ENCODE data around the gene MKNK2.

MKNK2 gene

GRCh38 chr19:2076526-2076944, 25.5 kb upstream of the MKNK2 start:
- TF ChIP-seq CTCF (conservative IDR thresholded peaks at IDR 0.05; ENCODE audit: low read depth, low read length) = no peak
- H4K20me1 ChIP-seq (ENCODE audit: insufficient read depth) = no peaks in the 10 kb centered on the region
- no peak overlapping the region for H3K4me2 ChIP-seq
- peaks cover 4% of the 10 kb centered on the region for H3K4me1 ChIP-seq (ENCODE audit: low read depth, poor library complexity, severe bottlenecking)
- H3K27ac ChIP-seq = no peak overlapping the region
- H3K27me3 ChIP-seq (ENCODE audit: insufficient read depth, low read depth) = no peaks in the 10 kb centered on the region
- H3K4me3 ChIP-seq (IDR thresholded peaks at IDR 0.05; ENCODE audit: insufficient read depth, low read depth, low read length) = no peak overlapping the region
- peaks cover 4% of the 10 kb centered on the region; the same call in 1 of the 2 replicates for H3K79me2 ChIP-seq (ENCODE audit: insufficient read depth, low read depth)
- no peak overlapping the region for H2AFZ ChIP-seq (ENCODE audit: low read depth)
- 0 out of 2 replicates have a peak, but pooled peaks cover 5% of the 10 kb centered on the region for H3K36me3 ChIP-seq (ENCODE audit: insufficient read depth)
- no peak overlapping the region for H3K9ac ChIP-seq

GRCh38 chr19:2072757-2073551, 21.9 kb upstream of the MKNK2 start:
- no peak overlapping the region for H3K4me3 ChIP-seq (IDR thresholded peaks at IDR 0.05; ENCODE audit: insufficient read depth, low read depth, low read length)
- H3K79me2 ChIP-seq (ENCODE audit: insufficient read depth, low read depth) = no peaks in the 10 kb centered on the region
- no peak overlapping the region for H3K27ac ChIP-seq
- no peak overlapping the region for H2AFZ ChIP-seq (ENCODE audit: low read depth)
- TF ChIP-seq CTCF (conservative IDR thresholded peaks at IDR 0.05; ENCODE audit: low read depth, low read length) = no peak
- H3K4me2 ChIP-seq = no peak overlapping the region
- no peak overlapping the region for H3K9ac ChIP-seq
- H3K4me1 ChIP-seq (ENCODE audit: low read depth, poor library complexity, severe bottlenecking) = no peaks in the 10 kb centered on the region
- H4K20me1 ChIP-seq (ENCODE audit: insufficient read depth) = no peaks in the 10 kb centered on the region
- H3K36me3 ChIP-seq (ENCODE audit: insufficient read depth) = 0 out of 2 replicates have a peak, but pooled peaks cover 2% of the 10 kb centered on the region
- H3K27me3 ChIP-seq (ENCODE audit: insufficient read depth, low read depth) = no peaks in the 10 kb centered on the region

DNA sequence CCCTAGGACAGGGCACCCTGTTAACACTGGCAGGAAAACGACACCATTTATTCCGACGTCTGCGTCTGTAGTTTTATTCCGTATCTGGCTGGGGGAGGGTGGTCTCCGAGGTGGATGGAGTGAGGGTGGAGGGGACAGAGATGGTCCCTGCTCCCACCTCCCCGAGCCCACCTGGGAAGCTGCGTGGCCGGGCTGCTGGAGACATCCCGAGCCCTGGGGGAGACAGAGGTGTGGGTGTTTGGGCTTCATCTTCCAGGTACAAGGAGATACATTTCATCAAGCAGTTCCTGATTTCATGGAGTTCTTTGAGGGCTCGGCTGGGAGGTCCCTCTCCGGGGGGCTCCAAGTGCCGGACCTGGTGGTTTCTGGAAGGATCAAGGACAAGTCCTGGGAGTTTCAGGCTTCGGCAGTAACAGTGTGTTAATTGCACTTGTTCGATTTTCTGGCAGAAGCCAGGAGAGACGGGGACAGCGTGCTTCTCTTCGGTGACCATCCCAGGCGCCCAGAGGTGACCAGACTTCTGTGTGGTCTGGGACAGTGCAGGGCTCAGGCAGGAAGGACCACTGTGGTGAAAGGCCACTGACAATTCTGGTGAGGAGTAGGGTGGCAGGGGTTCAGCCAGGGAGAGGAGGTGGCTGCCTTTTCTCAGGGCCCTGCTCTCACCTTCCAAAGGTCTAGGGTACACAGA, 20.1 kb upstream of the MKNK2 start:
- H3K4me1 ChIP-seq (ENCODE audit: low read depth, poor library complexity, severe bottlenecking) = no peaks in the 10 kb centered on the region
- no peaks in the 10 kb centered on the region for H3K36me3 ChIP-seq (ENCODE audit: insufficient read depth)
- no peak overlapping the region for H3K9ac ChIP-seq
- H3K4me2 ChIP-seq = no peak overlapping the region
- no peaks in the 10 kb centered on the region for H3K27me3 ChIP-seq (ENCODE audit: insufficient read depth, low read depth)
- TF ChIP-seq CTCF (conservative IDR thresholded peaks at IDR 0.05; ENCODE audit: low read depth, low read length) = no peak
- H4K20me1 ChIP-seq (ENCODE audit: insufficient read depth) = no peaks in the 10 kb centered on the region
- H3K4me3 ChIP-seq (IDR thresholded peaks at IDR 0.05; ENCODE audit: insufficient read depth, low read depth, low read length) = no peak overlapping the region
- H3K79me2 ChIP-seq (ENCODE audit: insufficient read depth, low read depth) = no peaks in the 10 kb centered on the region
- H3K27ac ChIP-seq = no peak overlapping the region
- H2AFZ ChIP-seq (ENCODE audit: low read depth) = no peak overlapping the region

GRCh38 chr19:2070436-2070827, 19.4 kb upstream of the MKNK2 start:
- H3K36me3 ChIP-seq (ENCODE audit: insufficient read depth) = no peaks in the 10 kb centered on the region
- no peak overlapping the region for H3K4me3 ChIP-seq (IDR thresholded peaks at IDR 0.05; ENCODE audit: insufficient read depth, low read depth, low read length)
- no peaks in the 10 kb centered on the region for H3K27me3 ChIP-seq (ENCODE audit: insufficient read depth, low read depth)
- no peaks in the 10 kb centered on the region for H4K20me1 ChIP-seq (ENCODE audit: insufficient read depth)
- TF ChIP-seq CTCF (conservative IDR thresholded peaks at IDR 0.05; ENCODE audit: low read depth, low read length) = no peak
- no peak overlapping the region for H3K9ac ChIP-seq
- H2AFZ ChIP-seq (ENCODE audit: low read depth) = no peak overlapping the region
- no peaks in the 10 kb centered on the region for H3K4me1 ChIP-seq (ENCODE audit: low read depth, poor library complexity, severe bottlenecking)
- no peak overlapping the region for H3K27ac ChIP-seq
- no peak overlapping the region for H3K4me2 ChIP-seq
- no peaks in the 10 kb centered on the region for H3K79me2 ChIP-seq (ENCODE audit: insufficient read depth, low read depth)

Data from KMS-11 (cell line).